HL-60 (cell line): Measurements from ENCODE around the gene TRMT61B.

ENCODE experiments used
- CTCF ChIP-seq: IDR thresholded peaks from one replicate; pipeline ENCODE4 v1.5.1; 2011; ENCODE audit warnings: low read length, control low read depth, inconsistent platforms; ENCODE audit not compliant: insufficient read depth
- POLR2AphosphoS5 ChIP-seq: IDR thresholded peaks from 2 replicates; pipeline ENCODE4 v1.6.1; 2012; ENCODE audit warnings: low read depth
- SPI1 ChIP-seq: IDR thresholded peaks from 2 replicates; pipeline ENCODE4 v1.6.1; 2012; ENCODE audit warnings: low read depth, mild to moderate bottlenecking, borderline replicate concordance

DNA sequence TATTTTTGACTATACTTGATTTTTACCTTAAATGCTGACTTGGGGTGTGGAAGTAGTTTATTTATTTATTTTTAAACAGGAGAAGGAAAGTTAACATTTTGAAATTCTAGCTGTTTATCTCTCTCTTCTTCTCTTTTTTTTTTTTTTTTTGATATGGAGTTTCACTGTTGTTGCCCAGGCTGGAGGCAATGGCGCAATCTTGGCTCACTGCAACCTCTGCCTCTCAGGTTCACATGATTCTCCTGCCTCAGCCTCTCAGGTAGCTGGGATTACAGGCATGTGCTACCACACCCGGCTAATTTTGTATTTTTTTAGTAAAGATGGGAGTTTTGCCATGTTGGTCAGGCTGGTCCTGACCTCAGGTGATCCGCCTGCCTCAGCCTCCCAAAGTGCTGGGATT lies 35.4 kb upstream of the TRMT61B start:
- TF ChIP-seq CTCF (no peak), SPI1 (no peak), POLR2AphosphoS5 (no peak)
